Measurements from ENCODE around the gene CBX6.

Gene CBX6

GRCh38 chr22:38845004-38845740, 26.8 kb downstream of the CBX6 start:
- no peak for TF ChIP-seq CTCF (IDR thresholded peaks at IDR 0.05; ENCODE audit: low read depth, low read length)
- in situ Hi-C loops (cut with HindIII; ENCODE audit: low sequenced_read_pairs) = no loop called here
- no peak overlapping the region for H3K4me3 ChIP-seq (ENCODE audit: low read depth, low read length)
- peak; percentile 47 for DNase-seq (ENCODE audit: low read depth, low spot score)

- in situ Hi-C loops (cut with HindIII; ENCODE audit: low sequenced_read_pairs) = no loop called here
- no peak overlapping the region for H3K4me3 ChIP-seq (ENCODE audit: low read depth, low read length)
- no peak for DNase-seq (ENCODE audit: low read depth, low spot score)
- TF ChIP-seq CTCF (IDR thresholded peaks at IDR 0.05; ENCODE audit: low read depth, low read length) = no peak
Measured at GRCh38 chr22:38844315-38845003, 27.6 kb downstream of the CBX6 start.

- in situ Hi-C loops (cut with HindIII; ENCODE audit: low sequenced_read_pairs) = no loop called here
- no peak within 1 kb of the TSS for H3K4me3 ChIP-seq (ENCODE audit: low read depth, low read length)
- no peak for DNase-seq (ENCODE audit: low read depth, low spot score)
- no peak for TF ChIP-seq CTCF (IDR thresholded peaks at IDR 0.05; ENCODE audit: low read depth, low read length)
Measured at GRCh38 chr22:38843657-38844314, 28.2 kb downstream of the CBX6 start, which contains the start of gene NPTXR. NPTXR (minus strand) TSS chr22:38844028.

GRCh38 chr22:38843201-38843656, 28.8 kb downstream of the CBX6 start:
- peak; percentile 69 for DNase-seq (ENCODE audit: low read depth, low spot score)
- in situ Hi-C loops (cut with HindIII; ENCODE audit: low sequenced_read_pairs) = no loop called here
- H3K4me3 ChIP-seq (ENCODE audit: low read depth, low read length) = no peak overlapping the region
- TF ChIP-seq CTCF (IDR thresholded peaks at IDR 0.05; ENCODE audit: low read depth, low read length) = peak; percentile 33

GRCh38 chr22:38842512-38843200, 29.4 kb downstream of the CBX6 start:
- no peak for DNase-seq (ENCODE audit: low read depth, low spot score)
- TF ChIP-seq CTCF (IDR thresholded peaks at IDR 0.05; ENCODE audit: low read depth, low read length) = no peak
- no peak overlapping the region for H3K4me3 ChIP-seq (ENCODE audit: low read depth, low read length)
- in situ Hi-C loops (cut with HindIII; ENCODE audit: low sequenced_read_pairs) = no loop called here

GRCh38 chr22:38841635-38842034, 30.4 kb downstream of the CBX6 start:
- in situ Hi-C loops (cut with HindIII; ENCODE audit: low sequenced_read_pairs) = no loop called here
- no peak for TF ChIP-seq CTCF (IDR thresholded peaks at IDR 0.05; ENCODE audit: low read depth, low read length)
- H3K4me3 ChIP-seq (ENCODE audit: low read depth, low read length) = no peak overlapping the region
- DNase-seq (ENCODE audit: low read depth, low spot score) = no peak

All from astrocyte of the spinal cord (primary cell).